CD4-positive, alpha-beta T cell treated with Interleukin-17A for 4 hours (primary cell): Measurements from ENCODE around the gene NEDD4L.
"Not testable (repeated sequence)": the region's sequence is repeated elsewhere in the genome, so short reads cannot be mapped to it uniquely, and the experiment has no call there.

Experiments
- DNase-seq: peaks from one replicate; pipeline ENCODE4 v3.0.0-alpha.2; 2020; ENCODE audit warnings: mixed read lengths

Gene NEDD4L

GRCh38 chr18:58272779-58273435, 228.9 kb downstream of the NEDD4L start:
- no peak for DNase-seq

DNA sequence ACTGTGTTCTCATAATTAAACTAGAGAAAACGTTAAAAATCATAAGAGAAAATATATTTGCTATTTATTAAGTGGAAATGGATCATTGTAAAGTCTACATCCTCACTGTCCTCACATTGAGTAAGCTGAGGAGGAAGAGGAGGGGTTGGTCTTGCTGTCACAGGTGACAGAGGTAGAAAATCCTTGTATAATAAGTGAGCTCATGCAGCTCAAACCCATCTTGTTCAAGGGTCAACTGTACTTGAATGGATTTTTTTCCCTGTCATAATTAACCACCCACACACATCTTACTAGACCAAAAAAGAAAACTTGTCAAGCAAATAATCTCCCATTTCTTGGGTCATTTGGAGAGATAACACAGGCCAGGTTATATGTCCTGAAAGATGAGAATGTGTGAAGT, 231.2 kb downstream of the NEDD4L start:
- DNase-seq: no peak

- DNase-seq: no peak
Observed at GRCh38 chr18:58276789-58277739, 233.0 kb downstream of the NEDD4L start.

- no peak for DNase-seq
Observed at GRCh38 chr18:58279504-58280175, 235.6 kb downstream of the NEDD4L start.

GRCh38 chr18:58280191-58280590, 236.2 kb downstream of the NEDD4L start:
- no peak for DNase-seq

DNA sequence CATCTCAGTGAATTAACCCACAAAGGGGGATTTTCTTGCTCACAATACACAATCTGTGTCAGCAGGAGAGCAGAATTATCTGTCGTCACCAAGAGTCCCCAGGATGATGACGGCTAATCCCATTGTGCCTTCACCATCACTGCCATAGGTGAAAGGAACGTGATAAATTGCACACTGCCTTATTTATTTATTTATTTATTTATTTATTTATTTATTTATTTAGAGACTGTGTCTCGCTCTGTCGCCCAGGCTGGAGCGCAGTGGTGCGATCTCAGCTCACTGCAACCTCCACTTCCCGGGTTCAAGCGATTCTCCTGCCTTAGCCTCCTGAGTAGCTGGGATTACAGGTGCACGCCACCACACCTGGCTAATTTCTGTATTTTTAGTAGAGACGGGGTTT, 238.8 kb downstream of the NEDD4L start:
- not testable (repeated sequence) for DNase-seq

- DNase-seq: no peak
Observed at GRCh38 chr18:58284699-58285448, 240.8 kb downstream of the NEDD4L start.

GRCh38 chr18:58285449-58286130, 241.6 kb downstream of the NEDD4L start:
- DNase-seq: no peak

- no peak for DNase-seq
Observed at GRCh38 chr18:58286632-58287352, 242.8 kb downstream of the NEDD4L start.

DNA sequence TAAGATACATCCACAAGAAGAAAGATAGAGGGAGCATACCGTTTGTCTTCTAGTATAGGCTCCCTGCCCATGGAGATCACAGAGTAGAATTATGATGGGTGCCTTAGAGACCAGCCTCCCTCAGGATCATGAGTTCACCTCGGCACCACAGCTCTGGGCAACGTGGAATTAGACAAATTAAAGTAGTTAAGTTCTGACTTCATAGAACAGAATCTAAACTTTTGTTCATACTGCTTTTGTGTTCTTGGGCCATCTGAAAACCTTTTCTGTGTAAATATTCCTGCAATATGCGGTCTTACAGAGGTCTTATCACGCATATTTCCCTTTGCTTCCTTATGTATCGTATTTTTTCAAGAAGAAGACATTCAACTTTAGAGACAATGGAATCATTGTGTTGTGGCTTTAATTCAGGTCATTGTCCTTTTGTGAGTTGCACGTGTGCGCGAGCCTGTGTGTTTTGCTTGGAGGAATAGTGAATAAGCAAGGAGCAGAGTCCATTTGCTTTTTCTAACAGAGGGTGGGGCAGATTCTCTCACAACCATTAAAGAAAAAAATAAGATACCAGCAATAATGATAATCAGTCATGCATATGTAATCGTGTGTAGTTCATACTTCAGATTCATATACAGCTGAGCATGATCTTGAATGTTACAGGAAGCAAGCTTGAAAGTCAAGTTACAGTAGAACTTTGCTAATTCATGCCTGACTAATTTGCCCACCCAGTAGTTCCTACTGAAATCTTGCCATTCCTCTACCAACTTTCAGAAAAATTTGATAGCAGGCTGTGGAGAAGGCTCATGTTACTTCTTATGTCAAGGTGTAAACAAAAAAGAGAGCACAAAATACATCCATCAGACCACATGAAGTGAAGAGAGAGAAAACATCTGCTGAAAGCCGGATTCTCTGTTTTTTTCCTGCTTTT, 243.6 kb downstream of the NEDD4L start:
- no peak for DNase-seq

DNA sequence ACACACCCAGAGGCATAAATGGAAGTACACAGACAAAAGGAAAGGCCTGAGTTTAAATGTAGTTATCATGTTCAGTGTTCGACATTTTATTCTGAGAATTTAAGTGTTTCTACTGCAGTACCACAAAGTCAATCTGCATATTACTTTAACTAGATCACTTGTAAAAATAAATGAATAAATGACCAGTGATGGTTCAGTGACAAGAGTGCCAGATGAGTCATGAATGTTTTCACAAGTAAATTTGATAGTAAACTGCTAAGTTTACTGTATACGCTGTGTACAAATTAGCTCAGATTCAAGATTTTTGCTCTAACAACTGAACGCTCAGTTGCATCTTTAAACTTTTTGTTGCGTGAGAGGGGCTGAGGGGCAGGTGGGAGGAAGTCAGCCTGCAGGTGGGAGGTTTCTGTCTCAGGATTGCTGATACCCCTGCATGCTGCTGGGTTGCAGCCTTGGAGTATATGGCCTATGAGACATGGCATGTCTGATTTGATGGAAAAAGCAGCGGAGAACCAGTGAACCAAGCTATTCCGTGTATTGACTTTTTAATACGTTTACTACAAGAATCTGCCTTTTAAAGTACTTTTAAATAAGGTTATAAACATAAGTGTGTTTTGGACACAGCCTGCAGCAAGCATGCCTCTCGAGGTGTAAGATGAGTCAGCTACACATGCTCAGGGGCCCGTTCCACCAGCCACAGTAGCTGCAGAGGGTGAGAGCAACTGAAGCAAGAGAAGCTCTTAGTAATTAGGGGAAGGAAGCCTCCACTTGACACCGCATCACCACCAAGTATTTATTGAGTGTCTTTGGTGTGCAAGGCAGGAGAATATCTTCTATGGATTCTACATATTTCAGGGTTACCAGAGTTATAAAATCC, 245.1 kb downstream of the NEDD4L start:
- DNase-seq: no peak

GRCh38 chr18:58290116-58290695, 246.2 kb downstream of the NEDD4L start:
- no peak for DNase-seq

DNA sequence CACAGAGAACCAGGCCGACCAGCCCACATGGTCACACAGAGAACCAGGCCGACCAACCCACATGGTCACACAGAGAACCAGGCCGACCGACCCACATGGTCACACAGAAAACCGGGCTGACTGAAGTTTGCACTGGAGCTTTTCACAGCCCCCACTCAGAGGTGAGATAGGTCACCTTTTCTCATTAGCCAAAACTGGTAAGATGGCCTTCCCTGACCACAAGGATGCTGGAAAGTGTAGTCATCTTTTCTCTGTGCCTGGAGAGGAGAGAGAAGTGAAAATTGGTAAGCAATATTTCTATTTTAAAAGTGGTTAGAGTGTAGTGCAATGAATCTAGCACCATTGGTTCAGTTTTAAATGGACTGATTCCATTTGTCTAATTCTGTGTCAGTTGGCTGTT, 247.1 kb downstream of the NEDD4L start:
- DNase-seq: no peak

- DNase-seq: no peak
Observed at GRCh38 chr18:58292638-58293037, 248.6 kb downstream of the NEDD4L start.

GRCh38 chr18:58297198-58297597, 253.2 kb downstream of the NEDD4L start:
- no peak for DNase-seq

DNA sequence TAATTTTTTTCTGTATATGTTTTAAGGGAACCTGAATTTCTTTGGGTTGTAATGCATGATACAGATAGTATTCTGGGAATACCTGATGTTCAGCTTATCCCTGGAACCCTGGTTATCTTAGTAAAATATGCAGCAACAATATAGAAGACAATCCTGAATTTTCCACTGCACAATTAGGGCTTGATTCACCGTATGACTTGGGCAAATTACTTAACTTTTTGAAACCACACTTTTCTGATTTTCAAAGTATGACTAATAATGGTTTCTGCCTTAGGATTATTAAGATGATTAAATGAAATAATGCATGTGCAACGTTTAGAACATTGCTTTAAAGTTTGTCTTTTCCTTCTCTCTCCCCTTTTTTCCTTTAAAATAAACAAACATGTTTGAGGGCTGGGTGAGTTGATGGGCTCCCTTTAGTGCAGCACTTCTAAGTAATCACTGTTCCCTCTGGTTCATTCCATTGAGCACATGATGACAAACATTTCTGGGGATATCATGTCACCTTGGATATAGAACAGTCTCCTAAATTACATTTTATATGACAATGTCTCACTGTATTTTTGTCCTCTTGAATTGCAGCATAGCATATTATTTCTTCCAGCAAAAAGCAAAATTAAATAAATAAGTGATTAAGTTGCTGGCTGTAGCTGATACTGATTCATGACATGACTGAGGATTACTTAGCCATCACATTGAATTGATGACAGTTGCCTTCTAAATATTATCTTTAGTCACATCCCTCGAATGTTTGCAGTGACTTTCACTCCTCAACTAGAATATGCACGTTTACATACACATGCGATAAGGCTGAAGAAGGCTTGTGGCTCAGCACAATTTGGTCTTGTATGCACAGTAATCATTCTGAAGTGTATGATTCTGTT, 254.5 kb downstream of the NEDD4L start:
- DNase-seq: no peak

DNA sequence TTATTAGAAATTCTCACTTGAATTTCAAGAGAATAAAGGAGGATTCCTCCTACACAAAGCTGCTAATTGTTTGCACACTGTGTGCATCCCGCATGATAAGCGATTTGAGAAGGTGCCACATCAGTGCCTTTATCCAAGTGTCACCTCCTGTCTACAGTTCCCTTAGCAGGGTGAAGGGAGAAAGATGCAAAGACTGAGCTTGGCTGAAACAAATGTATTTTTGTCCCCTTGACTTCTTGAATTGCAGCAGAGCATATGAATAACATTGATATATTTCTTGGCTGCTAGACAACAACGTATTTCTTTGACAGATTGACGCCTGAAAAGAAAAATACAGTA, 255.1 kb downstream of the NEDD4L start:
- no peak for DNase-seq

DNA sequence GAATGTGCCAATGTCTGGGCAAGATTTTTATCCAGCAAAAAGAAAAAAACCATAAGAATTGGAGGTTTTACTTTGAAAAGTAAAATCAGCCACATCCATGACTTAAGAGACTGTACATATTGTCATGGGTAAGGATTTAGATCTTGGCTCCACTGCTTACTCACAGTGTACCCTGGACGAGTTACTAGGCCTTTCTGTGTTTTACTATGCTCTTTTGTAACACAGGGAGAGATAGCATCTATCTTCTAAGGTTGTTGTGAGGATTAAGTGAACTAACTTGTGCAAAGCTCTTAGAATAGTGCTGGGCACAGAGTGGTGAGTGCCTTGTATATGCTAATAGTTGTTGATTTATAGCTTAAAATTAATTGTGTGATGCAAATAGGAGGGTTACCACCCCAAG, 255.9 kb downstream of the NEDD4L start:
- DNase-seq: no peak
